ENCODE results near the gene BHLHE41.

The BHLHE41 gene

DNA sequence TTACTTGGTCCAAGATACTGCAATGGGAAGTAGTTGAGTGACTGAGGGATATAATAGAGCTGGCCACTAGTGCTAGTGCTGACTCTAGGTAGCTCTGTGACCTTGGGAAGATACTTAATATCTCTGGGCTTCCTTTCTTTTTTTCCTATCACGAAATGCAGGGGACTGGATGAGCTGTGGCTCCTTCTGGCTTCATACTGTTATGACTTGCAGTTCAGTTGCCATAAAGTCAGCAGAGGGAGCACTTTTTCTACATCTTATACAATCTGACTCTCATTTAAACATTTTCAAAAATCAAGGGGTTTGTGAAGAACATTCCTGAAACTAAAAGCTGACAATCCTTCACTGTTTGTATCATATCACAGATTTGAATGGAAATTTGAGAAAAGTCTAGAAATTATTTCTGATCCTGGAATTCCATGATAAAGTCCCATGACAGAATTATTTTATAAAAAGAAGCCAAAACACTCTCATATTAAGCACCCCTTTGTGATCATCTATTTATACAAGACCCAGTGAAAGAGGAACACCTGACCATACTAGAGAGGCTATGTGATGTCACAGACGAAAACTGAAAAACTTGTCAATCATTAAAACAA, 5.3 kb downstream of the BHLHE41 start:
- peak overlapping the region; percentile 63 for H3K27ac ChIP-seq (ENCODE audit: low read depth, low read length)
- H3K4me3 ChIP-seq (ENCODE audit: low read length), result no peak overlapping the region
- no peak overlapping the region for H3K9ac ChIP-seq (ENCODE audit: low read length)
- no peaks in the 10 kb centered on the region for H3K36me3 ChIP-seq (ENCODE audit: control insufficient read depth, insufficient read depth, low read length)
- peaks cover 21% of the 10 kb centered on the region for H3K4me1 ChIP-seq (ENCODE audit: control insufficient read depth, insufficient read depth, low read length)
- H3K27me3 ChIP-seq (ENCODE audit: control insufficient read depth, insufficient read depth, low read length), result no peaks in the 10 kb centered on the region

- no peak overlapping the region for H3K27ac ChIP-seq (ENCODE audit: low read depth, low read length)
These were observed 6.5 kb downstream of the BHLHE41 start for GRCh38 chr12:26118308-26118707.

DNA sequence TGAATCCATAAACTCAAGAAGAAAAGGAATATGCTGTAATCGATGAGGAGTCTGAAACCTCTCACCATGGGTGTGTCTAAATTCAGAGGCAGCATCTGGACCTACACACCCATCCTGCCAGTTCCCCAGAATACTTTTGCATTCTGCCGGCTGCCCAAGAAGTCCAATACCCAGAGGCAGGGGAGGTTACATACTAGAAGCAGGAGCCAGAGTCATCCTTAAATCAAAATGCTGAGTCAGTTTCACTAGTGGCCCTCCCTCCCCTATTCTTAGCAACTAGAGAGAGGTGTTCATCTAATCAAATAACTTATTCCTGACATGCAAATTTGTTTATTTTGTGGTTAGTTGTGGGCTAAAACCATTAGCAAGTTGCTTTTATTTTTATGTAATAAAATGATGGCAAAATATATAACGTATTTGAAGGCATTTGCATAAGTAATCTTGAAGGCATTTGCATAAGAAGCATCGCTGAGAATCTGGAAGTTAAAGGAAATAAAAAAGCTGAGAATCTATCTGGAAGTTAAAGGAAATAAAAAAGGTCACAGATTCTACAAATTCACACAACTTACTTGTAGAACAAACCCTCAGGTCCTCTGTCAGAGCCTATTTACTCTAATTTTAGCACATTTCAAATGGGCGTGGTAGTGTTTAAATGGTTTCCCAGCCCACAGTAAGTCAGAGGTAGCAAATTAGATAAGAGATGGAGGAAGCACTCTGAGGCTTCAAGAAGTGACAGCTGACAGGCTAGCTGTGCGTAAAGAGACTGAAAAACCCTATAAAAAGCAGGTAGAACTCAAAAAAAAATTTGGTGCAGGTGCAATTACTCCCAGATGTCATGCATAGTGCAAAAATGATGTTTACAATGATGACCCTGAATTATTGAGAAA, 7.8 kb downstream of the BHLHE41 start:
- H3K4me1 ChIP-seq (ENCODE audit: control insufficient read depth, insufficient read depth, low read length), result peaks cover 30% of the 10 kb centered on the region
- H3K9ac ChIP-seq (ENCODE audit: low read length), result no peak overlapping the region
- H3K27me3 ChIP-seq (ENCODE audit: control insufficient read depth, insufficient read depth, low read length), result no peaks in the 10 kb centered on the region
- no peak overlapping the region for H3K27ac ChIP-seq (ENCODE audit: low read depth, low read length)
- no peaks in the 10 kb centered on the region for H3K36me3 ChIP-seq (ENCODE audit: control insufficient read depth, insufficient read depth, low read length)
- H3K4me3 ChIP-seq (ENCODE audit: low read length), result peak overlapping the region; percentile 3

More at GRCh38 chr12:26118308-26118707, 6.5 kb downstream of the BHLHE41 start:
- Histone ChIP-seq H3K27me3 (ENCODE audit: control insufficient read depth, insufficient read depth, low read length) (no peaks in the 10 kb centered on the region), H3K4me3 (ENCODE audit: low read length) (peak overlapping the region; percentile 12), H3K9ac (ENCODE audit: low read length) (no peak overlapping the region), H3K4me1 (ENCODE audit: control insufficient read depth, insufficient read depth, low read length) (peaks cover 26% of the 10 kb centered on the region), H3K36me3 (ENCODE audit: control insufficient read depth, insufficient read depth, low read length) (no peaks in the 10 kb centered on the region)

DNA sequence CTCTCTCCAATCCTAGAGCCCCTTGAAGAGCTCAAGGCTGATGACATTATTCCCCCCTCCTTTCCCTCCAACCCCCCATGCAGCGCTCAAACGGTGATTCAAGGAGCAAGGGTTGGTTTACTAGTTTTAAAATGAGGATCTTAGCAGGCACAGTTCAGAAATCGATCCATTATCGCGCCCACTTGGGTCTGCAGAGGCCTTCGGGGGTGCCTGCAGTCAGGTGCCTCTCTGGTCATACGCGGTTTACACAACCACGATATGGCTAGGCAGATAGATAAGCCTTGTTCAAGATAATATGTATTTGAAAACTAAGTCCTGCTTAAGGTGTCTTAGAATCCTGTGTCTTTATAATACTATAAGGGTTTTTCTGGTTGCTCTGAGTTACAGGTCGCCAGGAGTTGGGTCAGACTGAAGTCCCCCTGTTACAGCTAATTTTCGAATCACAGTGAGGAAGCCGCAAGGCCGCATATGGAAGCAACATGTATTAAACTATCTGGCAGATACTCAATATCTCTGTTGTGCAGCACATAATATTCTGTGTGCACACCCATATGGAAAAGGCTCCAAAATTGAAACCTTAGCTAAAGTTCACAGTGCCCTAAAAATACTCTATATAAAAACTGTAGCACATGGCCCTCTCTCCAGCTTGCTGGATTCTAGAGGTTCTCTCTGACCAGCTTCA, 10.0 kb downstream of the BHLHE41 start:
- no peaks in the 10 kb centered on the region for H3K27me3 ChIP-seq (ENCODE audit: control insufficient read depth, insufficient read depth, low read length)
- peak overlapping the region; percentile 97 for H3K27ac ChIP-seq (ENCODE audit: low read depth, low read length)
- peak overlapping the region; percentile 38 for H3K4me3 ChIP-seq (ENCODE audit: low read length)
- H3K36me3 ChIP-seq (ENCODE audit: control insufficient read depth, insufficient read depth, low read length), result no peaks in the 10 kb centered on the region
- peaks cover 25% of the 10 kb centered on the region for H3K4me1 ChIP-seq (ENCODE audit: control insufficient read depth, insufficient read depth, low read length)
- H3K9ac ChIP-seq (ENCODE audit: low read length), result peak overlapping the region; percentile 5

- peaks cover 19% of the 10 kb centered on the region for H3K4me1 ChIP-seq (ENCODE audit: control insufficient read depth, insufficient read depth, low read length)
- H3K27me3 ChIP-seq (ENCODE audit: control insufficient read depth, insufficient read depth, low read length), result no peaks in the 10 kb centered on the region
- no peaks in the 10 kb centered on the region for H3K36me3 ChIP-seq (ENCODE audit: control insufficient read depth, insufficient read depth, low read length)
- peak overlapping the region; percentile 54 for H3K9ac ChIP-seq (ENCODE audit: low read length)
- peak overlapping the region; percentile 72 for H3K4me3 ChIP-seq (ENCODE audit: low read length)
- H3K27ac ChIP-seq (ENCODE audit: low read depth, low read length), result peak overlapping the region; percentile 97
These were observed 10.8 kb downstream of the BHLHE41 start for GRCh38 chr12:26113853-26114719.

DNA sequence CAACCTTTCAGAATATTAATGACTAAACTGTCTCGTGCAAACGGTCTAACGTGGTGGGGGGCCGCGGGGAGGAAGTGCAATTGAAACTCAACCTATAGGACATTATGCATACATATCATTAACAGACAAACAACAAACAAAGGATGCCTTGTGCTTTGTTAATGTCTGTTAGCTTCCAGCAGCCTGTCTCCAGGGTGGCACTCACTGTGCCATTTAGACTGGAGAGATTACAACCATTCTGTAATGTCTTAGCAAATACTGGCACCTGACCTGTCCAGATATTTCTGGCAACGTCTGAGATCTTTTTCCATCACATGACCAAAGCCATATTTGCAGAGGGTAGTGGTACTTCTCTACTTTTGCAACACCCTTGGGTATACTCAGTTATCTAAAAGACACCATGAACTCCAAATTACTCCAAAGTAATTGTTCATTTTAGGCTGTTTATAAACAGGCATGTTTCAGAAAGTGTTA, 11.6 kb downstream of the BHLHE41 start:
- no peaks in the 10 kb centered on the region for H3K36me3 ChIP-seq (ENCODE audit: control insufficient read depth, insufficient read depth, low read length)
- peak overlapping the region; percentile 97 for H3K27ac ChIP-seq (ENCODE audit: low read depth, low read length)
- H3K9ac ChIP-seq (ENCODE audit: low read length), result no peak overlapping the region
- peak overlapping the region; percentile 72 for H3K4me3 ChIP-seq (ENCODE audit: low read length)
- peaks cover 17% of the 10 kb centered on the region for H3K4me1 ChIP-seq (ENCODE audit: control insufficient read depth, insufficient read depth, low read length)
- no peaks in the 10 kb centered on the region for H3K27me3 ChIP-seq (ENCODE audit: control insufficient read depth, insufficient read depth, low read length)

GRCh38 chr12:26112703-26113147, 12.1 kb downstream of the BHLHE41 start:
- no peak overlapping the region for H3K9ac ChIP-seq (ENCODE audit: low read length)

GRCh38 chr12:26112232-26112631, 12.6 kb downstream of the BHLHE41 start:
- no peaks in the 10 kb centered on the region for H3K36me3 ChIP-seq (ENCODE audit: control insufficient read depth, insufficient read depth, low read length)
- H3K9ac ChIP-seq (ENCODE audit: low read length), result no peak overlapping the region
- H3K4me1 ChIP-seq (ENCODE audit: control insufficient read depth, insufficient read depth, low read length), result peaks cover 15% of the 10 kb centered on the region
- H3K4me3 ChIP-seq (ENCODE audit: low read length), result no peak overlapping the region
- no peaks in the 10 kb centered on the region for H3K27me3 ChIP-seq (ENCODE audit: control insufficient read depth, insufficient read depth, low read length)
- H3K27ac ChIP-seq (ENCODE audit: low read depth, low read length), result no peak overlapping the region

More at GRCh38 chr12:26112703-26113147, 12.1 kb downstream of the BHLHE41 start:
- H3K4me3 ChIP-seq (ENCODE audit: low read length), result no peak overlapping the region
- peaks cover 15% of the 10 kb centered on the region for H3K4me1 ChIP-seq (ENCODE audit: control insufficient read depth, insufficient read depth, low read length)
- no peaks in the 10 kb centered on the region for H3K27me3 ChIP-seq (ENCODE audit: control insufficient read depth, insufficient read depth, low read length)
- H3K36me3 ChIP-seq (ENCODE audit: control insufficient read depth, insufficient read depth, low read length), result no peaks in the 10 kb centered on the region
- no peak overlapping the region for H3K27ac ChIP-seq (ENCODE audit: low read depth, low read length)

DNA sequence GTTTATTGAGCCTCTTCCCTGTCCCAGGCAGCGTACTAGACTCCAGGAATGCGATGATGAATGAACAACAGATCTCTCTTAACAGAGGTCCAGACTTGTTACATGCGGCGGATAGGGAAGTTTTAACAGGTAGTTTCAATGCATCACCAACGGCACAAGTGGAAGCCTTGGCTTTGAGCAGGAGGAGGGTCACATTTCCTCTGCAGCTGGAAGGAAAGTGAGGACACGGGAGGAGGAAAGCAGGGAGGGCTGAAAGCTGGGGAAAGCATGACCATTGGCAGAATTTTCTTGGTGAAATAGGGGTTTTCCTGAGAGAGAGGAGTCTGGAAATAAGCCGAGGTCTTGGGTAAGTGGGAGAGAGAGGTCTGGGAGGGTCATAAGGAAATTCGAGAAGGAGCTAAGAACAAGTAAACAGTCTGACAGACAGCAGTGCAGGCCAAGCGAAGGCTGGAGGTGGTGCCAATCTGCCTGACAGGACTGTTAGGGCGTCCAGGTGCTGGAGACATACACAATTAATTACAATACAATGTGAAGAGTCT, 15.4 kb downstream of the BHLHE41 start:
- Histone ChIP-seq H3K27ac (ENCODE audit: low read depth, low read length) (peak overlapping the region; percentile 24), H3K9ac (ENCODE audit: low read length) (no peak overlapping the region), H3K36me3 (ENCODE audit: control insufficient read depth, insufficient read depth, low read length) (no peaks in the 10 kb centered on the region)

DNA sequence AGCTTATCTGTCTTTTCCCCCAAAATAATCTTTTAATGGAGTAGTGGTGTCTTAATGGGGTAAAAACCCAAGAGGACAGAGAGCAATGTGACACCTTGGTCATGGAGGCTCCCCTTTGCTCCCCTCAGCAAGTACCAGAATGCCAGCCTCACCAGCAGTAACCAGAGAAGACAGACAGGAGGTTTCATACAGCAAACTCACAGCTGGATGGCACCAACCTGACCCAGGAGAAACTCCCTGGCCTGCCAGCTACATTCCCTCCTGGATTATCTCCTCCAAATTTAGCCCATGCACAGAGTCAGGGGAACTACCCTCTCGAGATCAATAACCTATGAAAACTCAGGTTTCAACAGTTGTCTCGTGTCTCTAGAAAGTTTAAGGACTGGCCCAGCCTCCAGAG, 15.9 kb downstream of the BHLHE41 start:
- Histone ChIP-seq H3K9ac (ENCODE audit: low read length) (no peak overlapping the region), H3K4me1 (ENCODE audit: control insufficient read depth, insufficient read depth, low read length) (peaks cover 9% of the 10 kb centered on the region), H3K36me3 (ENCODE audit: control insufficient read depth, insufficient read depth, low read length) (no peaks in the 10 kb centered on the region), H3K27me3 (ENCODE audit: control insufficient read depth, insufficient read depth, low read length) (no peaks in the 10 kb centered on the region), H3K4me3 (ENCODE audit: low read length) (no peak overlapping the region), H3K27ac (ENCODE audit: low read depth, low read length) (no peak overlapping the region)

More for the DNA sequence above, 15.4 kb downstream of the BHLHE41 start:
- H3K4me3 ChIP-seq (ENCODE audit: low read length), result no peak overlapping the region
- no peaks in the 10 kb centered on the region for H3K27me3 ChIP-seq (ENCODE audit: control insufficient read depth, insufficient read depth, low read length)
- peaks cover 9% of the 10 kb centered on the region for H3K4me1 ChIP-seq (ENCODE audit: control insufficient read depth, insufficient read depth, low read length)

- no peaks in the 10 kb centered on the region for H3K4me1 ChIP-seq (ENCODE audit: control insufficient read depth, insufficient read depth, low read length)
- H3K4me3 ChIP-seq (ENCODE audit: low read length), result no peak overlapping the region
- no peak overlapping the region for H3K9ac ChIP-seq (ENCODE audit: low read length)
- no peak overlapping the region for H3K27ac ChIP-seq (ENCODE audit: low read depth, low read length)
- no peaks in the 10 kb centered on the region for H3K36me3 ChIP-seq (ENCODE audit: control insufficient read depth, insufficient read depth, low read length)
- H3K27me3 ChIP-seq (ENCODE audit: control insufficient read depth, insufficient read depth, low read length), result no peaks in the 10 kb centered on the region
These were observed 18.5 kb downstream of the BHLHE41 start for GRCh38 chr12:26106347-26106746.
